OCI-LY7 (cell line): ENCODE measurements around the gene FMNL1. TPM values are rescaled to one million over a fixed set of nuclear protein-coding genes. Genes with fewer than 3 reads are reported as not detected.
A peak's percentile ranks its signal among the peaks of the same experiment; 100 is the strongest.

Source experiments
- BruUV-seq: library from RNA; stranded (reverse); fragments of 400-500 nt; replicated peaks from 2 replicates; lab custom pipeline; 2021; lab: Mats Ljungman, UMichigan
- CTCF ChIA-PET: fragments of 300-600 bp; sonication (Branson Sonifier 250); formaldehyde crosslinking; loops from one replicate; lab custom pipeline; 2022; ENCODE audit warnings: antibody characterized with exemption; ENCODE audit not compliant: unreplicated experiment; lab: Charles Lee
- POLR2A ChIA-PET: fragments of 300-600 bp; sonication (Branson Sonifier 250); formaldehyde crosslinking; loops from one replicate; lab custom pipeline; 2022; ENCODE audit warnings: antibody characterized with exemption; lab: Charles Lee
- DNase-seq: peaks from one replicate; pipeline ENCODE4 v3.0.0-alpha.2; 2015; ENCODE audit warnings: low spot score
- H2AFZ ChIP-seq: fragments of 200-600 bp; sonication (generic), shearing (Covaris generic); 2 replicates; pipeline ENCODE4 v1.6.1; 2014; ENCODE audit warnings: mild to moderate bottlenecking, antibody characterized with exemption, low read length, moderate library complexity
- H3K27ac ChIP-seq: fragments of 200-600 bp; sonication (generic); 2 replicates; pipeline ENCODE4 v1.5.1; 2014; ENCODE audit warnings: mixed run types, low read depth, mild to moderate bottlenecking, moderate library complexity, low read length, inconsistent platforms; ENCODE audit not compliant: poor library complexity, severe bottlenecking
- H3K36me3 ChIP-seq: fragments of 200-600 bp; sonication (generic); 2 replicates; pipeline ENCODE4 v1.6.1; 2014; ENCODE audit warnings: mild to moderate bottlenecking, antibody characterized with exemption, low read length, moderate library complexity, mixed read lengths; ENCODE audit not compliant: insufficient read depth
- H3K4me1 ChIP-seq: fragments of 200-600 bp; sonication (generic); 2 replicates; pipeline ENCODE4 v1.5.1; 2014; ENCODE audit warnings: mild to moderate bottlenecking, low read length; ENCODE audit not compliant: insufficient read depth, poor library complexity, severe bottlenecking
- H3K4me2 ChIP-seq: fragments of 200-600 bp; sonication (generic); 2 replicates; pipeline ENCODE4 v1.6.1; 2014; ENCODE audit warnings: mild to moderate bottlenecking, low read length
- H3K4me3 ChIP-seq: fragments of 200-600 bp; sonication (generic); 2 replicates; pipeline ENCODE4 v1.5.1; 2014; ENCODE audit warnings: mild to moderate bottlenecking, low read depth, low read length; ENCODE audit not compliant: poor library complexity, severe bottlenecking
- H3K79me2 ChIP-seq: fragments of 200-600 bp; sonication (generic); 2 replicates; pipeline ENCODE4 v1.6.1; 2016; ENCODE audit warnings: low read depth, mild to moderate bottlenecking, low read length, moderate library complexity, mixed read lengths; ENCODE audit not compliant: insufficient read depth
- H3K9me2 ChIP-seq: fragments of 200-600 bp; sonication (generic); 2 replicates; pipeline ENCODE4 v1.6.1; 2016; ENCODE audit warnings: mild to moderate bottlenecking, low read length, mixed read lengths; ENCODE audit not compliant: insufficient read depth
- H3K9me3 ChIP-seq: fragments of 200-600 bp; sonication (generic); 2 replicates; pipeline ENCODE4 v1.6.1; 2014; ENCODE audit warnings: mild to moderate bottlenecking, mixed run types, low read length, mixed read lengths
- H4K20me1 ChIP-seq: fragments of 200-600 bp; sonication (generic); 2 replicates; pipeline ENCODE4 v1.6.1; 2014; ENCODE audit warnings: mild to moderate bottlenecking, antibody characterized with exemption, low read length, moderate library complexity, mixed read lengths; ENCODE audit not compliant: insufficient read depth
- EZH2phosphoT487 ChIP-seq: fragments of 200-600 bp; sonication (generic); IDR thresholded peaks from 2 replicates; pipeline ENCODE4 v1.6.1; 2018; ENCODE audit warnings: low read depth, borderline replicate concordance, mild to moderate bottlenecking, mixed run types, antibody characterized with exemption, low read length, moderate library complexity, mixed read lengths
- intact Hi-C: fragments of 100-400 bp; cut with micrococcal nuclease; formaldehyde crosslinking; loops from one replicate; pipeline ENCODE4 v1.10.0; 2022; ENCODE audit not compliant: unreplicated experiment
- total RNA-seq, 2 experiments: library from RNA; depleted of rRNA in 1 of 2; stranded (reverse); fragments of >200 nt in 1 of 2; shearing (Covaris generic) in 1 of 2; gene quantifications; 2 replicates each; pipeline ENCODE4 v1.2.3, GENCODE V29; 2014 to 2022
- TF ChIP-seq, protein P1 (sequence below): fragments of 200-600 bp; sonication (generic); conservative IDR thresholded peaks from 2 replicates; pipeline ENCODE4 v1.5.1; 2014; ENCODE audit warnings: mild to moderate bottlenecking, antibody characterized with exemption, low read length, moderate library complexity, mixed read lengths

FMNL1 gene
- total RNA-seq, 2 experiments from 2014 or later, result 55.1 to 133 TPM

DNA sequence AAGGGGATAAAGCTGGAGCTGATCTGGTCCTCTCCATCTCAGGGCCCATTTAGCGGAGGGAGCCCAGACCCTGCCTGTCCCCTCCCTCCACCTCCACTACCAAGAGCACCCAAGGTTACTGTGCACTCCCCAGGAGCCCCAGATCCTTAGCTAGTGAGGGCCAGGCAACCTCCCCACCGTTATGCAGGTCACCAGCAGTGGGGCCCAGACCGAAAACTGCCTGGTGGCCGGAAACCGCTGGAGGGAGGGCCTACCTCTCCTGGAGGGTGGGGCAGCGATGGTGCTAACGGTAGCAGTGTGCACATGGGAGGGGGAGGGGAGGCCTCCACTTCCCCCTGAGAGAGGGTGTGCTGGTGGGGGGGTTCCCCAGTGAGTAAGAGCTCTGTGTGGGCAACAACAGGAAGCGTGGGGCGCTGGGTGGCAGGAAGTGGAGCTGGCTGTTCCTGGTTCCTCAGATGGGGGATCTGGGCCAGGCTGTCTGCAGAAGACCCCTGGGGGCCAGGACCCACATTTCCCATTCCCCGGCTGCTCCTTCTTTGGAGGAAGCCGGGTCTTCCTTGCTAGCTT is 4.4 kb downstream of the FMNL1 start:
- Histone ChIP-seq H3K4me1 (peaks cover 82% of the 10 kb centered on the region), H3K4me3 (peak overlapping the region; percentile 96), H3K36me3 (no peaks in the 10 kb centered on the region), H3K27ac (peak overlapping the region; percentile 97), H3K9me3 (no peaks in the 10 kb centered on the region), H4K20me1 (0 out of 2 replicates have a peak, but pooled peaks cover under 1% of the 10 kb centered on the region), H3K79me2 (peaks cover 76% of the 10 kb centered on the region), H2AFZ (no peak overlapping the region; the same call in 1 of the 2 replicates), H3K4me2 (peak overlapping the region; percentile 98), H3K9me2 (no peaks in the 10 kb centered on the region)
- CTCF ChIA-PET, result interaction anchor here (0.6 to 1.2 kb wide), 4 partner anchors 9 to 91 kb away, joined by 3 to 4 read pairs (median 3); no protein-coding TSS in a partner anchor
- POLR2A ChIA-PET, result interaction anchor here (0.5 to 1.4 kb wide), 10 partner anchors 13 to 113 kb away, joined by 3 to 5 read pairs (median 3); partner anchors contain the start of gene MAP3K14
- DNase-seq, result peak; percentile 98
- no peak for TF ChIP-seq EZH2phosphoT487
- TF ChIP-seq, protein P1, sequence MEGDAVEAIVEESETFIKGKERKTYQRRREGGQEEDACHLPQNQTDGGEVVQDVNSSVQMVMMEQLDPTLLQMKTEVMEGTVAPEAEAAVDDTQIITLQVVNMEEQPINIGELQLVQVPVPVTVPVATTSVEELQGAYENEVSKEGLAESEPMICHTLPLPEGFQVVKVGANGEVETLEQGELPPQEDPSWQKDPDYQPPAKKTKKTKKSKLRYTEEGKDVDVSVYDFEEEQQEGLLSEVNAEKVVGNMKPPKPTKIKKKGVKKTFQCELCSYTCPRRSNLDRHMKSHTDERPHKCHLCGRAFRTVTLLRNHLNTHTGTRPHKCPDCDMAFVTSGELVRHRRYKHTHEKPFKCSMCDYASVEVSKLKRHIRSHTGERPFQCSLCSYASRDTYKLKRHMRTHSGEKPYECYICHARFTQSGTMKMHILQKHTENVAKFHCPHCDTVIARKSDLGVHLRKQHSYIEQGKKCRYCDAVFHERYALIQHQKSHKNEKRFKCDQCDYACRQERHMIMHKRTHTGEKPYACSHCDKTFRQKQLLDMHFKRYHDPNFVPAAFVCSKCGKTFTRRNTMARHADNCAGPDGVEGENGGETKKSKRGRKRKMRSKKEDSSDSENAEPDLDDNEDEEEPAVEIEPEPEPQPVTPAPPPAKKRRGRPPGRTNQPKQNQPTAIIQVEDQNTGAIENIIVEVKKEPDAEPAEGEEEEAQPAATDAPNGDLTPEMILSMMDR, result no peak
- intact Hi-C loops, result loop anchor here (2.0 to 5.0 kb wide), 2 partner anchors 21 to 91 kb away; partner anchors contain the start of gene MAP3K14
- no TSS peak for BruUV-seq

DNA sequence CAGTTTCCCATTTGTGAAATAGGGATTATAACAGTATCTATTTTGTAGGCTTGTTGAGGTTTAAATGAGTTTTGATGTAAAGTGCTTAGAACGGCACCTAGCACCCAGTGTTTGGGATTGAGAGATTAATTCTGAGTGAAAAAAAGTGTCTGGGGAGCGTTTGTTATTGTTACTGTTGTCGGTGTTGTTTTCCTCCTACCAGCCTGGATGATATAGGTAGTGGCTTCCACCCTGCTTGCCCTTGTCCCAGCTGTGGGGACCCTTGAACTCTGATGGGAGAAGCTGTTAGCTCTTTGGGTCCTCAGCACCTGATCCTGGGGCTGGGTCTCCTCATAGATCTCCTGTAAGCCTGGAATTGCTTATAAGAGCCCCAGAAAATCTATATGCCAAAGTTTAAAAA is 4.9 kb downstream of the FMNL1 start:
- H2AFZ ChIP-seq, result no peak overlapping the region; the same call in 1 of the 2 replicates
- POLR2A ChIA-PET, result interaction anchor here (0.8 to 1.4 kb wide), 6 partner anchors 13 to 114 kb away, joined by 3 to 4 read pairs (median 4); partner anchors contain the start of gene MAP3K14

More for the DNA sequence above, 4.9 kb downstream of the FMNL1 start:
- H3K9me2 ChIP-seq, result no peaks in the 10 kb centered on the region
- intact Hi-C loops, result loop anchor here (2.0 to 5.0 kb wide), 2 partner anchors 20 to 91 kb away; partner anchors contain the start of gene MAP3K14
- H3K79me2 ChIP-seq, result peaks cover 76% of the 10 kb centered on the region
- peak overlapping the region; percentile 97 for H3K27ac ChIP-seq
- H3K9me3 ChIP-seq, result no peaks in the 10 kb centered on the region
- H4K20me1 ChIP-seq, result no peaks in the 10 kb centered on the region
- TSS peak; percentile 92 for BruUV-seq
- peak overlapping the region; percentile 98 for H3K4me2 ChIP-seq
- TF ChIP-seq, protein P1, result no peak
- no peak for TF ChIP-seq EZH2phosphoT487
- CTCF ChIA-PET, result interaction anchor here (0.6 to 1.1 kb wide), 3 partner anchors 9 to 91 kb away, joined by 3 to 4 read pairs (median 3); no protein-coding TSS in a partner anchor
- H3K36me3 ChIP-seq, result no peaks in the 10 kb centered on the region
- DNase-seq, result peak; percentile 24
- H3K4me1 ChIP-seq, result peaks cover 84% of the 10 kb centered on the region
- H3K4me3 ChIP-seq, result peak overlapping the region; percentile 96
